Right lobe of liver (tissue), 6 donors: ENCODE measurements around the gene BEST2. TPM values are rescaled to one million over a fixed set of nuclear protein-coding genes. Genes with fewer than 3 reads are reported as not detected.

ENCODE experiments used
- ATAC-seq, 4 donors: fragments of 200-7000 bp; cut with Tn5 transposase; one replicate each; pipeline ENCODE4 v1.9.1; 2020; ENCODE audit warnings: mild to moderate bottlenecking in 4 of 4, moderate library complexity in 4 of 4
- DNase-seq, 3 donors: peaks; one replicate each; pipeline ENCODE4 v3.0.0-alpha.2; 2020
- H3K27ac ChIP-seq, 3 donors: fragments of 200-600 bp; one replicate each; pipeline ENCODE4 v1.8.0; 2022
- H3K27me3 ChIP-seq, 2 donors: fragments of 200-600 bp; one replicate each; pipeline ENCODE4 v1.8.0; 2022
- H3K36me3 ChIP-seq, 4 donors: fragments of 200-600 bp; sonication (generic) in 1 of 4; one replicate each; pipeline versions ENCODE4 v1.5.1 to v1.8.0; 2017 to 2022; ENCODE audit warnings: control low read depth in 1 of 4
- H3K4me1 ChIP-seq, 4 donors: fragments of 200-600 bp; sonication (generic) in 1 of 4; one replicate each; pipeline versions ENCODE4 v1.5.1 to v1.8.0; 2017 to 2022; ENCODE audit warnings: control low read depth in 1 of 4
- H3K4me3 ChIP-seq, 3 donors: fragments of 200-600 bp; one replicate each; pipeline ENCODE4 v1.8.0; 2022
- H3K9me3 ChIP-seq, 4 donors: fragments of 200-600 bp; sonication (generic) in 1 of 4; one replicate each; pipeline versions ENCODE4 v1.5.1 to v1.8.0; 2017 to 2022; ENCODE audit warnings: control low read depth in 1 of 4
- CTCF ChIP-seq, 4 donors: fragments of 200-600 bp in 3 of 4; fragments of 450-650 bp in 1 of 4; IDR thresholded peaks; one replicate each; pipeline versions ENCODE4 v1.5.1 to v1.8.0; 2016 to 2022; ENCODE audit warnings: antibody characterized with exemption in 4 of 4, mild to moderate bottlenecking in 2 of 4
- POLR2A ChIP-seq: fragments of 450-650 bp; IDR thresholded peaks from one replicate; pipeline ENCODE4 v1.6.1; 2017; ENCODE audit warnings: antibody characterized with exemption, mild to moderate bottlenecking
- WGBS: methylation state at CpG from one replicate; pipeline ENCODE4 v1.1.6; 2018; ENCODE audit warnings: low coverage, low lambda C conversion rate; ENCODE audit not compliant: insufficient coverage; ENCODE audit errors: missing lambda C conversion rate; 5-methylcytosine and 5-hydroxymethylcytosine counted together
- intact Hi-C, 2 donors: fragments of 100-400 bp; cut with DNase I; formaldehyde crosslinking; loops; one replicate each; pipeline versions ENCODE4 v1.11.2 to v1.14.1; 2022
- total RNA-seq, 6 experiments: library from RNA; depleted of rRNA in 2 of 6; stranded (reverse); fragments of >200 nt in 2 of 6; fragmentation: NEBNext Ultra II Directional in 3 of 6; extraction: Animal tissue kit (Norgen Biotek cat#: 25700) in 3 of 6; gene quantifications; one replicate each; pipeline versions ENCODE4 v1.1.0 to v1.2.4, GENCODE V29; 2016 to 2023
- donor health status: DM: no; HTN: yes; CAD: no.
- donor health status: DM: no; HTN: no; CAD: no.
- donor health status: DM: no; HTN: no; CAD: no.
- donor health status: DM: no; HTN: yes; CAD: no.
- donor health status: DM: no; HTN: yes; CAD: no.

BEST2 gene
- total RNA-seq, 6 experiments from 2014 or later, result not detected

GRCh38 chr19:12782424-12783290, 31.1 kb downstream of the BEST2 start:
- Histone ChIP-seq H3K4me1 (peaks cover 0 to 28% (median 12%) of the 10 kb centered on the region in 4 donors), H3K36me3 (no peaks in the 10 kb centered on the region), H3K9me3 (no peaks in the 10 kb centered on the region), H3K4me3 (peak overlapping the region; percentile 31 to 56 (median 53)), H3K27ac (peak overlapping the region; percentile 73 to 96 (median 73)), H3K27me3 (no peaks in the 10 kb centered on the region)
- WGBS, result 4% methylated on average over 14 of the region's 88 CpGs
- intact Hi-C loops, result no loop called here
- ATAC-seq, result peak; percentile 38 to 71 (median 64)
- DNase-seq, result peak; percentile 89 to 93 (median 89)
- TF ChIP-seq CTCF (IDR thresholded peaks at IDR 0.05) (no peak), POLR2A (peak; percentile 27)

- Histone ChIP-seq H3K27me3 (no peaks in the 10 kb centered on the region), H3K36me3 (no peaks in the 10 kb centered on the region), H3K9me3 (no peaks in the 10 kb centered on the region), H3K4me1 (peaks cover 0 to 35% (median 15%) of the 10 kb centered on the region in 4 donors), H3K27ac (peak overlapping the region; percentile 73 to 96 (median 73)), H3K4me3 (peak overlapping the region in 2 of 3 donors; percentile 53 to 56)
- ATAC-seq (no peak), DNase-seq (no peak)
- 15% methylated on average over 12 of the region's 16 CpGs for WGBS
- TF ChIP-seq POLR2A, result peak; percentile 26
- TF ChIP-seq CTCF (IDR thresholded peaks at IDR 0.05), result no peak
- intact Hi-C loops, result no loop called here
Measured at GRCh38 chr19:12783291-12783848, 31.8 kb downstream of the BEST2 start.

- ATAC-seq (peak; percentile 5 to 48 (median 14)), DNase-seq (peak; percentile 67 to 74 (median 73))
- no peak overlapping the region for H3K4me3 ChIP-seq
- WGBS, result 7% methylated on average over 6 of the region's 19 CpGs
- H3K27ac ChIP-seq, result peak overlapping the region; percentile 73 to 96 (median 73)
- no peaks in the 10 kb centered on the region for H3K36me3 ChIP-seq
- H3K4me1 ChIP-seq, result peaks cover 0 to 36% (median 15%) of the 10 kb centered on the region in 4 donors
- TF ChIP-seq POLR2A (no peak), CTCF (IDR thresholded peaks at IDR 0.05) (no peak)
- intact Hi-C loops, result no loop called here
- H3K9me3 ChIP-seq, result no peaks in the 10 kb centered on the region
- no peaks in the 10 kb centered on the region for H3K27me3 ChIP-seq
Measured at GRCh38 chr19:12783849-12784393, 32.3 kb downstream of the BEST2 start.

GRCh38 chr19:12784394-12784870, 32.8 kb downstream of the BEST2 start:
- Histone ChIP-seq H3K36me3 (no peaks in the 10 kb centered on the region), H3K27me3 (no peaks in the 10 kb centered on the region), H3K4me1 (peaks cover 0 to 36% (median 17%) of the 10 kb centered on the region in 4 donors), H3K27ac (peak overlapping the region; percentile 73 to 96 (median 73)), H3K9me3 (no peaks in the 10 kb centered on the region), H3K4me3 (no peak overlapping the region)
- intact Hi-C loops, result no loop called here
- 62% methylated on average over 2 of the region's 10 CpGs for WGBS
- no peak for TF ChIP-seq CTCF (IDR thresholded peaks at IDR 0.05)
- no peak for TF ChIP-seq POLR2A
- ATAC-seq (no peak), DNase-seq (no peak)
